ENCODE measurements around the gene NOLC1.

The NOLC1 gene

DNA sequence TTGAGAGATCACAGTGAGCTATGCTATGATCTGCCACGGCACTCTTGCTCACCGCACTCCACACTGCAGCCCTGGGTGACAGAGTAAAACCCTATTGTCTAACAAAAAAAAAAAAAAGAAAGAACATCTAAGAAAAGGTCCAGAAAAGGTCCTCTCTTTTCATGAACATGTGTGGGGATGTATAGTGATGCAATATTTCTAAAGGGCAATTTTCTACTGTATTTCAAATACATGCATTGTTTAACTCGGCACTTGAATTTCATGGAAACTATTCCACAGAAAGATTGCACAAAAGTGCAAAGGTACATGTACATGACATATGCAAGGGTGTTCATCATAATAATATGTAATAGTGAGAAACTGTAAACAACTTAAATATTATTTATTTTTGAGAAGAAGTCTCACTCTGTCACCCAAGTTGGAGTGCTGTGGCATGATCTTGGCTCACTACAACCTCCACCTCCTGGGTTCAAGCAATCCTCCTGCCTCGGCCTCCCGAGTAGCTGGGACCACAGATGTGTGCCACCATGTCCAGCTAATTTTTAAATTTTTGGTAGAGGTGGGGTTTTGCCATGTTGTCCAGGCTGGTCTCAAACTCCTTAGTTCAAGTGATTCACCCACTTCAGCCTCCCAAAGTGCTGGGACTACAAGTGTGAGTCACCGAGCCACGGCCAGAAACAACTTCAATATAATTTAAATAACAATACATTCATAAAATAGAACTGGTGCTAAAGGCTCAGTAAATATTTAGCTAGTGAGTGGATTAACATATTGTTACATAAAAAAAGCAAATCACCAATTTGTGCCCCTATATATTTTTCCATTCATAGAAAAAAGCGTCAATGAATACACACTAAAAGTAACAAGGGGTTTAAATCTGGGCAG is 20.7 kb upstream of the NOLC1 start:
- no peak for FAIRE-seq
- TF ChIP-seq POLR2A (IDR thresholded peaks at IDR 0.05; ENCODE audit: low read depth, low read length) (no peak), POLR2AphosphoS5 (IDR thresholded peaks at IDR 0.05; ENCODE audit: low read depth, low read length) (no peak), TAF1 (IDR thresholded peaks at IDR 0.05; ENCODE audit: borderline replicate concordance, low read depth, low read length) (no peak)
- no peak for DNase-seq (ENCODE audit: insufficient read length)

DNA sequence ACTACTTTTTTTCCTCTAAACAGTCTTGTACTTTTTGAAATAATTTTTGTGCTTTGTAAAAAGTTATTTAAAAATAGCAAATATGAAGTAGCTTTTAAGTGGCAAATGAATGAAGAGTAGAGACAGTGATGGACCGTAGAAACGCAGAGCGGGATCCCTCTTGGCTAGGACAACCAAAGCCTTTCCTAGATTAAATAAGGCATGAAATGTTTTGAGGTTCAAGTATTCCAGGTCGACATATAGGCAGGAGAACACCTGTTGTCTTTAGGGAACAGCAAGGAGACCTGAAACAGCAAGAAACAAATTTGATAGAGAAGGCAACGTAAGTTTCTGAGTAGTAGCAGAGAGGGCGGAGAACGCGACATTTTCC is 20.0 kb upstream of the NOLC1 start:
- TF ChIP-seq POLR2A (IDR thresholded peaks at IDR 0.05; ENCODE audit: low read depth, low read length) (no peak), POLR2AphosphoS5 (IDR thresholded peaks at IDR 0.05; ENCODE audit: low read depth, low read length) (no peak), TAF1 (IDR thresholded peaks at IDR 0.05; ENCODE audit: borderline replicate concordance, low read depth, low read length) (no peak)
- FAIRE-seq (no peak), DNase-seq (ENCODE audit: insufficient read length) (no peak)

DNA sequence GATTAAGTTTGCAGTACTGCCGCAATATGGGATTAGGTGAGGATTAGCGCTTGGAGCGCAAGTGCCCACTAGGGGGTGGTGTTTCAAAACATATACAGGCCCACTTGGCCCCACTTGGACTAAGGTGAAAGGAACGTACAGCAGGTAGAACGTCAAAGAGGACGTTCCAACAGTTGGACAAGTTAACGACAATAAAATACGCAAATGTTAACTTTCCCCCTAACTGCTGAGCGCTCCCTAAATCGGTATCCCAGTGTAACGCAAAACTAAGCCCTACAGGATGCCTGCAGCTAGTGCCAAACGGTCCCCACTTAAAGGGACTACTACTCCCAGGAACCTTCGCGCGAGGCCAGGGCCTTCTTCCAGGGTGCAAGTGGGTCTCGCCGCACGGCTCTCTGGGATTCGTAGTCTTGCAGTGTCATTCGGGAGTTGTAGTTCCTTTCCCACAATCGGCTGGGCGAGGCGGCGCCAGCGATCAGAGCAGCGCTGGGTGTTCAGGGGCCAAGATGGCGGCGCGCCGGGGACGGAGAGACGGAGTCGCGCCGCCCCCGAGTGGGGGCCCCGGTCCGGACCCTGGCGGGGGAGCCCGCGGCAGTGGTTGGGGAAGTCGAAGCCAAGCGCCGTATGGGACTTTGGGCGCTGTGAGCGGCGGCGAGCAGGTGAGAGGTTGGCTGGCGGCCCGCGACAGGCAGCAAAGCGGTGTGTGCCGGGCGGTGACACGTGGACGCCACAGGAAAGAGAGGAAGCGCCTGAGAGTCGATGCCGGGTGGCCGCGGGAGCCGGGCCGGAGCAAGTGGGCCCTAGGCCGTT is 19.4 kb upstream of the NOLC1 start, which contains the start of gene PPRC1:
Gene PPRC1 (plus strand): TSS at position 478 of the 810 bp plus-strand sequence. CDS start 29 bp downstream, at position 507.
- FAIRE-seq (peak; percentile 95), DNase-seq (ENCODE audit: insufficient read length) (peak; percentile 98)
- TF ChIP-seq TAF1 (IDR thresholded peaks at IDR 0.05; ENCODE audit: borderline replicate concordance, low read depth, low read length) (peak; percentile 91), POLR2AphosphoS5 (IDR thresholded peaks at IDR 0.05; ENCODE audit: low read depth, low read length) (peak; percentile 68), POLR2A (IDR thresholded peaks at IDR 0.05; ENCODE audit: low read depth, low read length) (peak; percentile 85; the same call in 1 of the 2 replicates)

DNA sequence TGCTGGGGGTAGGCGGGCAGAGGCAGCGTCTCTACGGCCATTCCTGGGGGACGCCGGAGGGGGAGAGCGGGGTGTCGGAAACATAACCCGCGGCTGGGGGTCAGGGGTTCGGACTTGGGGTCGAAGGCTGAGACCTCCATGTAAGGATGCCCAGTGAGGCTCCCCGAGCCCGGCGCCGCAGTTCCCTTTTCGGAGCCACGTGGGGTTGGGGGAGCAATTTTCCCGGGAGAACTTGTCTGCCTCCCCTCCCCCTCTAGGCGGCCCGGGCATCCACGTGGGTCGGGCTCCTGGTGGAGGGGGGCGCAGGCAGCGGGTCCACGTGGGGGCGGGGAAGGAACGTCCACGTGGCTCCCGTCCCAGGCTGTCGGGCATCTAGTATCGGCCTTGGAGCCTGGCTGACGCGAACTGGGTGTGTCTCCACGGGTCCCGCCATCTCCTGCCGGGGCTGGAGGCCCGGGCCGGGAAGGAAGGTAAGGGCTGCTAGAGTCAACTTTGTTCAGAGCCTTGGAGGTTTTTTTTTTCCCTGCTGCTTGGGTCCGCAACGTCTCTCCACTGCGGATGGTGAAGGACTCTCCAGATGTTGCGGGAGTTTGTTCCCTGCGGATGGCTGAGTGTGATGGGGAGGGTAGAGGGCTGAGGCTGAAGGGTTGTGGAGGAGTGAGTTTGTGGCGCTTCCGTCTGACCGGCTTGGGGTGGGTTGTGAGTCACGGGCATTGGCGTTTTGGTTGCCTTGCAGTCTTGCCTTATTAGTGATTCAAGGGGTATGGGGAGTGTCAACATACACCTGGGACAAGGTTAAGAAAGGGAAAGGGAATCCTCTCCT is 18.6 kb upstream of the NOLC1 start:
- DNase-seq (ENCODE audit: insufficient read length) (peak; percentile 69), FAIRE-seq (peak; percentile 74)
- TF ChIP-seq POLR2AphosphoS5 (IDR thresholded peaks at IDR 0.05; ENCODE audit: low read depth, low read length), result peak; percentile 64
- TF ChIP-seq TAF1 (IDR thresholded peaks at IDR 0.05; ENCODE audit: borderline replicate concordance, low read depth, low read length), result no peak
- 0 out of 2 replicates have a peak, but pooled peaks have one; percentile 27 for TF ChIP-seq POLR2A (IDR thresholded peaks at IDR 0.05; ENCODE audit: low read depth, low read length)

GRCh38 chr10:102134416-102134815 is 17.8 kb upstream of the NOLC1 start:
- no peak for TF ChIP-seq POLR2AphosphoS5 (IDR thresholded peaks at IDR 0.05; ENCODE audit: low read depth, low read length)
- TF ChIP-seq POLR2A (IDR thresholded peaks at IDR 0.05; ENCODE audit: low read depth, low read length), result no peak
- no peak for TF ChIP-seq TAF1 (IDR thresholded peaks at IDR 0.05; ENCODE audit: borderline replicate concordance, low read depth, low read length)
- DNase-seq (ENCODE audit: insufficient read length), result no peak
- FAIRE-seq, result no peak

DNA sequence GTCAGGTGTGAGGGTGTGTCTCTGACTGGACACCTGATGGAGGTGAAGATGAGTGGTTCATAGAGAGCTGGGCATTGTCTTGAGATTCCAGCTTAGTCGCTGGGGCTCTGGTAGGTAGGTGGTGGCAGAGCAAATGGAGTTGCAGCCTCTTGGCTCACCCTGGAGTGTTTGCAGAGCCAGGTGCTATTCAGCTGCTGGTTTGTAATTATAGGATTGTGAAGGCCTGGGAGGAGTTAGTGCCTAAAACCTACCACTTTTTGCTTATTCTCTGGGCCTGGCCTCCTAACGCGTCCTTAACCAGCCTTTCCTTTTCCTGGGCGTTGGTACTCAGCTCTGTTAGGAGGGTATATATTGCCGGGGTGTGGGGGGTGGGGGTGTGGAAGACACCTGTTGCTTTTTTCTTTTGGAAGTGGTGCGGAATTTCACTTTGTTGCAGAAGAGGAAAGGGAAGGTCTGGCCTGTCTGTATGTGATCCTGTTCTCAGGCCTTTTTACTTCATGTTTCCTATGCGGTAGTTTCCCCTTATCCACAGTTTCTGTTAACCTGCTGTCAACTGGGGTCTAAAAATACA is 16.1 kb upstream of the NOLC1 start:
- DNase-seq (ENCODE audit: insufficient read length) (no peak), FAIRE-seq (no peak)
- TF ChIP-seq POLR2A (IDR thresholded peaks at IDR 0.05; ENCODE audit: low read depth, low read length) (no peak), POLR2AphosphoS5 (IDR thresholded peaks at IDR 0.05; ENCODE audit: low read depth, low read length) (no peak), TAF1 (IDR thresholded peaks at IDR 0.05; ENCODE audit: borderline replicate concordance, low read depth, low read length) (no peak)

DNA sequence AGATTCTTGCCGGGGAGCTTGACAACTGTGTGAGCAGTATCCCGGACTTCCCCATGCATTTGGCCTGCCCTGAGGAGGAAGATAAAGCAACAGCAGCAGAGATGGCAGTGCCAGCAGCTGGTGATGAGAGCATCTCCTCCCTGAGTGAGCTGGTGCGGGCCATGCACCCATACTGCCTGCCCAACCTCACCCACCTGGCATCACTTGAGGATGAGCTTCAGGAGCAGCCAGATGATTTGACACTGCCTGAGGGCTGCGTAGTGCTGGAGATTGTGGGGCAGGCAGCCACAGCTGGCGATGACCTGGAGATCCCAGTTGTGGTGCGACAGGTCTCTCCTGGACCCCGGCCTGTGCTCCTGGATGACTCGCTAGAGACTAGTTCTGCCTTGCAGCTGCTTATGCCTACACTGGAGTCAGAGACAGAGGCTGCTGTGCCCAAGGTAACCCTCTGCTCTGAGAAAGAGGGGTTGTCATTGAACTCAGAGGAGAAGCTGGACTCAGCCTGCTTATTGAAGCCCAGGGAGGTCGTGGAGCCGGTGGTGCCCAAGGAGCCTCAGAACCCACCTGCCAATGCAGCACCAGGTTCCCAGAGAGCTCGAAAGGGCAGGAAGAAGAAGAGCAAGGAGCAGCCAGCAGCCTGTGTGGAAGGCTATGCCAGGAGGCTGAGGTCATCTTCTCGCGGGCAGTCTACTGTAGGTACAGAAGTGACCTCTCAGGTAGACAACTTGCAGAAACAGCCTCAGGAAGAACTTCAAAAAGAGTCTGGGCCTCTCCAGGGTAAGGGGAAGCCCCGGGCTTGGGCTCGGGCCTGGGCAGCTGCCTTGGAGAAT is 12.7 kb upstream of the NOLC1 start:
- FAIRE-seq (no peak), DNase-seq (ENCODE audit: insufficient read length) (no peak)
- TF ChIP-seq POLR2A (IDR thresholded peaks at IDR 0.05; ENCODE audit: low read depth, low read length) (no peak), POLR2AphosphoS5 (IDR thresholded peaks at IDR 0.05; ENCODE audit: low read depth, low read length) (no peak), TAF1 (IDR thresholded peaks at IDR 0.05; ENCODE audit: borderline replicate concordance, low read depth, low read length) (no peak)

DNA sequence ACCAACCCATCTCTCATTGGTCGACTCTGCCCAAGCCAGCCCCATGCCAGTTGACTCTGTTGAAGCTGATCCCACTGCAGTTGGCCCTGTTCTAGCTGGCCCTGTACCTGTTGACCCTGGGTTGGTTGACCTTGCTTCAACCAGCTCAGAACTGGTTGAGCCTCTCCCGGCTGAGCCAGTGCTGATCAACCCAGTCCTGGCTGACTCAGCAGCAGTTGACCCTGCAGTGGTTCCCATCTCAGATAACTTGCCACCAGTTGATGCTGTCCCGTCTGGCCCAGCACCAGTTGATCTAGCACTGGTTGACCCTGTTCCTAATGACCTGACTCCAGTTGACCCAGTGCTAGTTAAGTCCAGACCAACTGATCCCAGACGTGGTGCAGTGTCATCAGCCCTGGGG is 12.0 kb upstream of the NOLC1 start:
- FAIRE-seq, result no peak

GRCh38 chr10:102140913-102141540 is 11.2 kb upstream of the NOLC1 start:
- no peak for FAIRE-seq
- DNase-seq (ENCODE audit: insufficient read length), result no peak
- no peak; the same call in 1 of the 2 replicates for TF ChIP-seq POLR2AphosphoS5 (IDR thresholded peaks at IDR 0.05; ENCODE audit: low read depth, low read length)
- TF ChIP-seq TAF1 (IDR thresholded peaks at IDR 0.05; ENCODE audit: borderline replicate concordance, low read depth, low read length), result no peak
- TF ChIP-seq POLR2A (IDR thresholded peaks at IDR 0.05; ENCODE audit: low read depth, low read length), result peak; percentile 6; the same call in 1 of the 2 replicates

More for the DNA sequence above, 12.0 kb upstream of the NOLC1 start:
- no peak for TF ChIP-seq POLR2AphosphoS5 (IDR thresholded peaks at IDR 0.05; ENCODE audit: low read depth, low read length)
- TF ChIP-seq TAF1 (IDR thresholded peaks at IDR 0.05; ENCODE audit: borderline replicate concordance, low read depth, low read length), result no peak
- TF ChIP-seq POLR2A (IDR thresholded peaks at IDR 0.05; ENCODE audit: low read depth, low read length), result no peak
- no peak for DNase-seq (ENCODE audit: insufficient read length)
